PFSK-1 (cell line): ENCODE measurements around the gene ADGRE3.

Experiments
- FOXP2 ChIP-seq: optimal IDR thresholded peaks from 2 replicates; pipeline ENCODE3; 2011; ENCODE audit warnings: borderline replicate concordance, control low read depth, inconsistent platforms; ENCODE audit not compliant: insufficient read depth; ENCODE audit errors: extremely low read length, extremely low read depth
- POLR2AphosphoS5 ChIP-seq: IDR thresholded peaks from 2 replicates; pipeline ENCODE4 v1.6.1; 2012; ENCODE audit warnings: low read depth, mild to moderate bottlenecking, control low read depth, low read length, moderate library complexity
- REST ChIP-seq, 2 experiments: IDR thresholded peaks; 2 replicates each; pipeline versions ENCODE4 v1.6.1 to v1.8.0; 2011 to 2012; ENCODE audit warnings: low read depth in 2 of 2, low read length in 2 of 2, control low read depth in 1 of 2, inconsistent platforms in 1 of 2, mild to moderate bottlenecking in 1 of 2, moderate library complexity in 1 of 2; ENCODE audit not compliant: insufficient read depth in 1 of 2
- SIN3A ChIP-seq: IDR thresholded peaks from 2 replicates; pipeline ENCODE4 v1.6.1; 2012; ENCODE audit warnings: mild to moderate bottlenecking, low read length, moderate library complexity, borderline replicate concordance; ENCODE audit not compliant: insufficient read depth
- TAF1 ChIP-seq: IDR thresholded peaks from 2 replicates; pipeline ENCODE4 v1.6.1; 2012; ENCODE audit warnings: low read length, control low read depth, borderline replicate concordance; ENCODE audit not compliant: insufficient read depth

The ADGRE3 gene

GRCh38 chr19:14615623-14616022, 59.0 kb downstream of the ADGRE3 start:
- no peak for TF ChIP-seq TAF1
- no peak for TF ChIP-seq POLR2AphosphoS5
- TF ChIP-seq FOXP2: no peak
- no peak for TF ChIP-seq REST (IDR thresholded peaks at IDR 0.05; ENCODE audit: insufficient read depth in 1 of 2, low read depth in 2 of 2, low read length in 2 of 2)
- TF ChIP-seq SIN3A: no peak

- TF ChIP-seq TAF1 (no peak), REST (IDR thresholded peaks at IDR 0.05; ENCODE audit: insufficient read depth in 1 of 2, low read depth in 2 of 2, low read length in 2 of 2) (no peak), POLR2AphosphoS5 (no peak), FOXP2 (no peak), SIN3A (no peak)
These were observed 60.6 kb downstream of the ADGRE3 start for GRCh38 chr19:14614099-14614412.

- TF ChIP-seq POLR2AphosphoS5 (no peak), TAF1 (no peak), FOXP2 (no peak), REST (IDR thresholded peaks at IDR 0.05; ENCODE audit: insufficient read depth in 1 of 2, low read depth in 2 of 2, low read length in 2 of 2) (no peak), SIN3A (no peak)
These were observed 62.0 kb downstream of the ADGRE3 start for GRCh38 chr19:14612657-14613056.

- TF ChIP-seq TAF1: no peak
- no peak for TF ChIP-seq POLR2AphosphoS5
- TF ChIP-seq FOXP2: no peak
- TF ChIP-seq SIN3A: no peak
- no peak for TF ChIP-seq REST (IDR thresholded peaks at IDR 0.05; ENCODE audit: insufficient read depth in 1 of 2, low read depth in 2 of 2, low read length in 2 of 2)
These were observed 63.6 kb downstream of the ADGRE3 start for GRCh38 chr19:14611051-14611450.

- TF ChIP-seq TAF1 (no peak), REST (IDR thresholded peaks at IDR 0.05; ENCODE audit: insufficient read depth in 1 of 2, low read depth in 2 of 2, low read length in 2 of 2) (no peak), FOXP2 (no peak), SIN3A (no peak), POLR2AphosphoS5 (no peak)
These were observed 68.0 kb downstream of the ADGRE3 start for GRCh38 chr19:14606627-14607026.
